22Rv1 (cell line): ENCODE measurements around the gene SMTNL2.
"Not testable (repeated sequence)": the region's sequence is repeated elsewhere in the genome, so short reads cannot be mapped to it uniquely, and the experiment has no call there.

Experiments
- H3K27ac ChIP-seq: fragments of 450-650 bp; 2 replicates; pipeline ENCODE4 v1.5.1; 2017
- ZFX ChIP-seq: fragments of 450-650 bp; IDR thresholded peaks from 2 replicates; pipeline ENCODE4 v1.6.1; 2017; ENCODE audit warnings: antibody characterized with exemption, borderline replicate concordance
- TF ChIP-seq, protein P1 (sequence below): fragments of 450-650 bp; IDR thresholded peaks from 2 replicates; pipeline ENCODE4 v1.5.1; 2017; ENCODE audit warnings: mild to moderate bottlenecking

The SMTNL2 gene

DNA sequence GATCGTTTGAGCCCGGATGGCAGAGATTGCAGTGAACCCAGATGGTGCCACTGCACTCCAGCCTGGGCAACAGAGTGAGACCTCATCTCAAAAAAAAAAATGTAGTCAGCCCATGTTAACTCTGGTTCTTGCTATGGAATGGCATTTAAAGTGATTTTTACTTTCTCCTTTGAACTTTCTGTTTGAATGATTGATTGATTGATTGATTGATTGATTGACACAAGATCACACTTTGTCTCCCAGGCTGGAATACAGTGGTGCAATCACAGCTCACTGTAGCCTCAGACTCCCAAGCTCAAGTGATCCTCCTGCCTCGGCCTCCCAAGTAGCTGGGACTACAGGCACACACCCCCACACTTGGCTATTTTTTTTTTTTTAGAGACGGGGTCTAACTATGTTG lies 17.0 kb downstream of the SMTNL2 start:
- H3K27ac ChIP-seq = no peak overlapping the region
- no peak for TF ChIP-seq ZFX
- TF ChIP-seq, protein P1, sequence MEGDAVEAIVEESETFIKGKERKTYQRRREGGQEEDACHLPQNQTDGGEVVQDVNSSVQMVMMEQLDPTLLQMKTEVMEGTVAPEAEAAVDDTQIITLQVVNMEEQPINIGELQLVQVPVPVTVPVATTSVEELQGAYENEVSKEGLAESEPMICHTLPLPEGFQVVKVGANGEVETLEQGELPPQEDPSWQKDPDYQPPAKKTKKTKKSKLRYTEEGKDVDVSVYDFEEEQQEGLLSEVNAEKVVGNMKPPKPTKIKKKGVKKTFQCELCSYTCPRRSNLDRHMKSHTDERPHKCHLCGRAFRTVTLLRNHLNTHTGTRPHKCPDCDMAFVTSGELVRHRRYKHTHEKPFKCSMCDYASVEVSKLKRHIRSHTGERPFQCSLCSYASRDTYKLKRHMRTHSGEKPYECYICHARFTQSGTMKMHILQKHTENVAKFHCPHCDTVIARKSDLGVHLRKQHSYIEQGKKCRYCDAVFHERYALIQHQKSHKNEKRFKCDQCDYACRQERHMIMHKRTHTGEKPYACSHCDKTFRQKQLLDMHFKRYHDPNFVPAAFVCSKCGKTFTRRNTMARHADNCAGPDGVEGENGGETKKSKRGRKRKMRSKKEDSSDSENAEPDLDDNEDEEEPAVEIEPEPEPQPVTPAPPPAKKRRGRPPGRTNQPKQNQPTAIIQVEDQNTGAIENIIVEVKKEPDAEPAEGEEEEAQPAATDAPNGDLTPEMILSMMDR = no peak

DNA sequence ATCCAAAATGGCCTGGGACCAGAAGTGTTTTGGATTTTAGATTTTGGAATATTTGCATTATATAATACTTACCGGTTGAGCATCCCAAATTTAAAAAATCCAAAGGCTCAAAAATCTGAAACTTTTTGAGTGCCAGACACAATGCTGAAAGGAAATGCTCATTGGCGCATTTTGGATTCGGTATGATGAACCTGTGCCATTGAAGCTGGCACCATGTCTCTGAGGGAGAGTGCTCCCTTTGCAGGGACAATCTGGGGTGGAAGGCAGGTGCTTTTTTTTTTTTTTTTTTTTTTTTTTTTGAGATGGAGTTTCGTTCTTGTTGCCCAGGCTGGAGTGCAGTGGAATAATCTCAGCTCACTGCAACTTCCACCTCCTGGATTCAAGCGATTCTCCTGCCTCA lies 17.7 kb downstream of the SMTNL2 start:
- H3K27ac ChIP-seq = no peak overlapping the region

GRCh38 chr17:4604111-4604644 lies 19.8 kb downstream of the SMTNL2 start:
- no peak overlapping the region for H3K27ac ChIP-seq

More for the DNA sequence above, 17.7 kb downstream of the SMTNL2 start:
- TF ChIP-seq, protein P1 = no peak
- no peak for TF ChIP-seq ZFX

GRCh38 chr17:4604736-4605135 lies 20.4 kb downstream of the SMTNL2 start:
- H3K27ac ChIP-seq = not testable (repeated sequence)

More at GRCh38 chr17:4604111-4604644, 19.8 kb downstream of the SMTNL2 start:
- TF ChIP-seq, protein P1 = no peak

- no peak overlapping the region for H3K27ac ChIP-seq
- TF ChIP-seq, protein P1 = no peak
- no peak for TF ChIP-seq ZFX
These were observed 21.5 kb downstream of the SMTNL2 start for GRCh38 chr17:4605826-4606225.

DNA sequence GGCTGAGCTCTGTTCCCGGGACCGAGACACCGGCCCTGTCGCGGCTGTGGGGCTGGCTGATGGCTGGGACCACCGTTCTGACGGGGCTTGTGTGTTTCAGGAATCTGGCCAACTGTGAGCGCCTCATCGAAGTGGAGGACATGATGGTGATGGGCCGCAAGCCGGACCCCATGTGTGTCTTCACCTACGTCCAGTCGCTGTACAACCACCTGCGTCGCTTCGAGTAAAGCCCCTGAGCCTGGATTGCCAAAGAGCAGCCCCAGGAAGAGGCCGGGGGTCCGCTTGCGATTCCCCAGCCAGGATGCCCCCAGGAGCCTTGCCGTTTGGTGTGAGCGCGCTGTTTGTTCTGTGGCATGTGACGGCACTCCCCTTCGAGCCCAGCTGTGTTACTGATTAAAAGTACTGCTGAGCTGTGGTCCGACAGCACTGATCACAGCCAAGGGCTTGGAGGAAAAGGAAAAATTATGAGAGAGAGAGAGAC lies 23.0 kb downstream of the SMTNL2 start:
- TF ChIP-seq, protein P1 = no peak
- TF ChIP-seq ZFX = no peak

GRCh38 chr17:4607773-4608187 lies 23.5 kb downstream of the SMTNL2 start:
- no peak overlapping the region for H3K27ac ChIP-seq
- TF ChIP-seq, protein P1 = no peak
- no peak for TF ChIP-seq ZFX

More for the DNA sequence above, 23.0 kb downstream of the SMTNL2 start:
- H3K27ac ChIP-seq = no peak overlapping the region

DNA sequence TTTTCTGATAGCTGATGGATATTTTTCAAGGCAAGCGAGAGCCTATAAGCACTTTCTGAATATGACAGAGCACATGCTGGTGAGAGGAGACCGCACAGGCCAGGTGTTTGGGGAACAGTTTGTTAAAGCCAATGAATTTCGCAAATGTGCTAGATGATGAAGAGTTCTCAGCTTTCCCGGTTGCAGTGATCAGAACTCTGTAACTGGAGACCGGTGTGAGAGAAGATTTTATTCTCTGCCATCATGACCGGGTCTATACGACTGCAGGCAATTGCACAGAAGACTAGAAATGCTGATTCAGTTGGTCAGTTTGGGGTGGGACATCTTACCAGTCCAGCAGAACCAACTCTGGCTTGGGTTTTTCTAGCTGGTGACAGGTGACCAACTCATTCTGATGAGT lies 25.4 kb downstream of the SMTNL2 start:
- no peak overlapping the region for H3K27ac ChIP-seq
- TF ChIP-seq ZFX = no peak
- TF ChIP-seq, protein P1 = no peak
